T-helper 22 cell (primary cell): ENCODE measurements around the gene MTX2.
"Not testable (repeated sequence)": the region's sequence is repeated elsewhere in the genome, so short reads cannot be mapped to it uniquely, and the experiment has no call there.

Experiments
- DNase-seq: peaks from one replicate; pipeline ENCODE4 v3.0.0-alpha.2; 2020; ENCODE audit warnings: low read depth

MTX2 gene

GRCh38 chr2:176291335-176291734 lies 22.1 kb downstream of the MTX2 start:
- DNase-seq, result no peak

DNA sequence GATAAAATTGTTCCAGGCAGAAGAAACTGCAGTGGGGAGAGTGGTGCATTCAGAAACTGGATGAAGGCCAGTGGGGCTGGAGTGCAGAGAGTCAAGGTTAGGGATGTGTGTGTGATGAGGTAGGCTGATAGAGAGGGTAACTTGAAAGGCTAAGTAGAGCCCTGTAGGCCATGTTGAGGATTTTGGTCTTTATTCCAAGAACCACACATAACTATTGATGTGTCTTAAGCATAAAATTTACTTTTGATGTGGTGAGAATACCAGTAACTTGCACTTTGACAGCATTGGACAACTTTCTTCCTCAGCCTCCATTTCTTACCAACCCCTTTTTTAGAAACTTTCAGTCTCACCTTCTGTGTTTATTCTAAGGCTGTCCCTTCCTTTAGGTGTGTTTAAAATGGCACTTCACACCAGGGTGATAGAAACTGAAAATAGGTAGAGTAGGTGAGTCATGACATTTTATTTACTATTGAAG lies 22.6 kb downstream of the MTX2 start:
- no peak for DNase-seq

DNA sequence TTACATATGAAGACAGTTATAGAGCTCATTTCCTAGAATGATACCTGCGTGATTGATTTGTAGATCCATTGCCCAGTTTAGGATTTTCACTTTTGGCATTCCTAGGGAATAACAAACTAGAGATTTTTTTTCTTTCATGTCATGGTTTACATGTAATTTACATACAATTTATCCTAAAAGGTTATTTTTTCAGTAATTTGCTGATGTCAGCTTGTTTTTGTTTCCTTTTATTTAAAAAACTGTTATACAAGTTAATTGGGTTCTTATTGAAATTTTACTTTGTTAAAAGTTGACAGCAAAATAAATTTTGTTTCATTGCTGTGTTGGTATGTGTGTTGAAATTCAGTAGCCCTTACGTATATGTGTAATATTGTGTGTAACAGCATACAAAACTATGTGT lies 23.4 kb downstream of the MTX2 start:
- no peak for DNase-seq

GRCh38 chr2:176293334-176293733 lies 24.1 kb downstream of the MTX2 start:
- DNase-seq, result no peak

DNA sequence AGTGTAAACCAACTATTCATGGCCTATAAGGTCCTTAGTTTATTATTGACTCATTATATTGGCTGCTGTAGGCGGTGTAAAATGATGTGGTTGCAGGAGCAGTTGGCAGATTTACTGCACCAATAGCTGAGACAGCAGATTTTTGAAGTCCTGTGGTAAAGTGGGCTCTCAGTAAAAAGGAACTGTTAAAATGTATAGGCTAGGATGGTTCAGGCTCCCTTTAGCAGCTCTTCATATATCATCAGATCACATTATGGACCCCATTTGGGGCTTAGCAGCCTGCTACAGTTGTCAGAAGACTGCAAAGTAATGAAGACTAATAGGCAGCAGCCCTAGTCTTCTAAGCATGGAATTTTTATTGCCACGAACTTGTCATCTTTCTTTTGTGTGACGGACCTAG lies 27.8 kb downstream of the MTX2 start:
- DNase-seq, result no peak

DNA sequence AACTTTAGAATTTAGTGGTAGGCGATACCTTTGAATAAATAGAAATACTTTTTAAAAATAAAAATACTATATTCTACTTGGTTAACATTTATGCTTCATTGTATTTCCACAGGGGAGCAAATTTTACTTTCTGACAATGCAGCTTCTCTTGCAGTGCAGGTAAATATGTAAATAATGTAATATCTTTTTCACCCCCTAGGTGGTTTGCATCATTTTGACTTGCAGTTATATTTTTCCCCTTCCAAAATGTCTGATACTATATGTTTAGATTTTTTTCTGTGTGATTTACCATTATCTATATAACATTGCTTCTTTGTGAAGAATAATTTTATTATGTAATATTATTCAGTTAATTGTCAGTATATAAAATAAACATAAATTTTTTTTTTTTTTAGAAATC lies 28.5 kb downstream of the MTX2 start:
- no peak for DNase-seq

DNA sequence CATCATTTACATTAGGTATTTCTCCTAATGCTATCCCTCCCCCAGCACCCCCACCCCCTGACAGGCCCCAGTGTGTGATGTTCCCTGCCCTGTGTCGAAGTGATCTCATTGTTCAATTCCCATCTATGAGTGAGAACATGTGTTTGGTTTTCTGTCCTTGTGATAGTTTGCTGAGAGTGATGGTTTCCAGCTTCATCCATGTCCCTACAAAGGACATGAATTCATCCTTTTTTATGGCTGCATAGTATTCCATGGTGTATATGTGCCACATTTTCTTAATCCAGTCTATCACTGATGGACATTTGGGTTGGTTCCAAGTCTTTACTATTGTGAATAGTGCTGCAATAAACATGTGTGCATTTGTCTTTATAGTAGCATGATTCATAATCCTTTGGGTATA lies 36.8 kb downstream of the MTX2 start:
- not testable (repeated sequence) for DNase-seq

GRCh38 chr2:176317199-176317598 lies 48.0 kb downstream of the MTX2 start:
- no peak for DNase-seq

DNA sequence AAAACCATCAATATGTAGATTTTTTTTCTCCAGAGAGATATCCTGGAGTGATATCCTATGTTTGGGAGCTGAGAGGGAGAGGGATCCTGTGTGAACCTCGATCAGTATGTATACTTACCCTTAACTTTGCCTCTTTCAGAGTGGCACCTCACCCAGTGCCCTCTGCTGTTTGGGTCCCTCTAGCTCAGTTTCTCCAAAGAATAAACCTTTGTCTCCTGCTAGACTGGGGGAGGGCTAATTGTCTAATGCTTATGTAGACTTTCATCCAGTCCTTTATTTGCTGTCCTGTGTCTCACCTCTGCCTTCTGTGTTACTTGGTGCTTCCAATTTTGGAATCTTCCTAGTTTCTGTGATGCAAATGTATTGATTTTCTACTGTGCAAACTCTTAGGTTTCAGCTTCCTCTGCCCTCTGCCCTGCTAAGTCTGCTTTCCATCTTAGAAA lies 48.4 kb downstream of the MTX2 start:
- no peak for DNase-seq

GRCh38 chr2:176321916-176322315 lies 52.7 kb downstream of the MTX2 start:
- no peak for DNase-seq

DNA sequence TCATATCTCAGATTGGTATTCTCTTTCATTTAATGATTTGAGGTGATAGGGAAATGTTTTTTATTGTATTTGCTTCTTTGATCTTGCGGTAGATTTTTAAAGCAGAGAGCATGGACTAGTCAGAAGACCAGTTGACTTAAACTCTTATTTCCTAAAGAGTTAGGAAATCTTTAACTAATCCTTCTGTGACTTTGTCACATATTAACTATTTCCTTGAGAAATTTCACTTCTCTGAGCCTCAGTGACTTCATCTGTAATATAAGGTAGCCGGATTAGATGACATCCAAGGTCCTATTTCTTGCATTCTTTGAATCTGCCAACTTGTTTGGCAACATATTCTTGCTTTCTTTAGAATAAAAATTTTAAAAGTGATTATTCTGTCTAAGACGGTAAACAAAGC lies 55.6 kb downstream of the MTX2 start:
- no peak for DNase-seq

DNA sequence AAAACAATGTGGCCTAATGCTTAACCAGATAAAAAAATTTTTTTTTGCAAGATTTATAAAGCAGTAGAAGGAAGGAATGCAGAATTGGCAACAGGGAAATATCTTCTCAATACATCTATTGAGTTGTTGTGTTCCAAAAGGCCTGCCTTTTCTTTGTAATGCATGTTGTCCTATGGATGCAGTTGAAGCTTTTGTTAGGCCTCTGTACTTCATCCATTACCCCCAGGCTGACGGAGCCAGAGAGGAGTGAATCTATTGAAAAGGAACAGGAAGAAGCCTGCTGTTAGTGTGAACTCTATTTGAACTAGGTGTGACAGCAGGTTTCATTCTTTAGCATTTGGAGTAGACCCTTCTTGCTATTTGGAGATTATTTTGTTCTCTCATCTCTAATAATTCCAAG lies 56.5 kb downstream of the MTX2 start:
- no peak for DNase-seq

GRCh38 chr2:176328149-176328548 lies 58.9 kb downstream of the MTX2 start:
- no peak for DNase-seq

DNA sequence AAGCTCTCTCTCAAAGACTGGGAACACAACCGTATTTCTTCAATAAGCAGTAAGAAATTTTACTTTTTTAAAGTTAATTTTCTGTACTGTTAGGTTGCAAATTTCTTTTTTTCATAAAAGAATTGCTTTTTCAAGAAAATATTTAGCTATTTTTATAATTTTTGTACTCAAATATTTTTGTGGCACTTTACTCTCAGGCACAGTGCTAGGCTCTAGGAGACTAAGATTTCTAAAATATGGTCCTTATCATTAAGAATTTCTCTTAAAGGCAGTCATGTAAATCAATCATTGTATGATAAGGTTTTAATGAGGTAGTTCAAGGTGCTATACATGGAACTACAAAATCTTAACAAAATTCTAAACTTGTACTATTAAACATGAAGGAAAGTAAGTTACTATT lies 61.4 kb downstream of the MTX2 start:
- DNase-seq, result no peak

DNA sequence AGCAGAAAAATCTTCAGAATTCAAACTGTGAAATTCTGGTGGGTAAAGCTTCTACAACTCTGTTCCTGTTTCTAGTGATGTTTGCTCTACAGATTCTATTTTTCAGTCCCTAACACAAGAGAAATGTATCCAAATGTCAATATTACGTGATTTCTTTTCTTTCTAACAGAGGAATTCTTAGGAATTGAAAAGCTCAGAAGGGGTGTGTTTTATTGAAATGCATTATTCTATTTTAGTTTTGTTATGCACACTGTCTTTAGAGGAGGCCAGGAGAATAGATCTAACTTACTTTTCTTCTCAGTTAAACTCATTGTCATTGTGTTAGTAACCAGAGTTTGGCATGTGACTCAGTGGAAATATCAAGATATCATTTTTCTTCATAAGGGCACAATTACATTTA lies 62.4 kb downstream of the MTX2 start:
- DNase-seq, result no peak

DNA sequence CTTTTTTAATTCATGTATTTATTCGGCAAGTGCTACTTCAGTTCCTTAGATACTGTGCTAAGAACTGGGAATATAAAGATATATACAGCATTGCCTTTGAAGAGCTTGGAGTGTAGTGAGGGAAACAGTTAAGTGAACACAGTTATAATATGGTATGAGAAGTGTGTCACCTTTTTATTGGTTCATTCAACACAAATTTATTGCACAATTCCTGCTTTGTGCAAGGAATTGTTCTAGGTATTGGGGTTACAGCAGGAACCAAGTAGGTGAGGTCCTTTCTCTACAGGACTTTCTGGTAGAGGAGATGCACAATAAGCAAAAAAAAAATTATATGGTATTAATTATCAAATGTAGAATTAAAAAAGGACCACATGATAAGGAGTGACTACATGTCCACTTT lies 65.5 kb downstream of the MTX2 start:
- DNase-seq, result no peak

DNA sequence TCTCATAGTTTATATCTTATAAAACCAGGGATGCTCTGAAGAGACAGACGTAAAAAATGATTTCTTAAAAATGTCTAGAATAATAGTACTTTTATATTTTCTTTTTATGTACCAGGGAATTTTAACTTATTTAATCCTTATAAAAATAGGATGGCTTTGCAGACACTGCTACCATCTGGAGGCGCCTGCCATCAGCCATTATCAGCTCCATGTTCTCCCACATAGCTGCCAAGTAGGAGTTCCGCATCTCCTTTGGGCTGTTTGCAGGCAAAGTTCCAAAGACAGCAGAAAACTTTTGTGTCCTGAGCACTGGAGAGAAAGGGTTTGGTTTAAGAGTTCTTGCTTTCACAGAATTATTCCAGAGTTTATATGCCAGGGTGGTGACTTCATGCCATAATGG lies 69.2 kb downstream of the MTX2 start:
- no peak for DNase-seq

- no peak for DNase-seq
Observed at GRCh38 chr2:176339208-176339607, 70.0 kb downstream of the MTX2 start.

DNA sequence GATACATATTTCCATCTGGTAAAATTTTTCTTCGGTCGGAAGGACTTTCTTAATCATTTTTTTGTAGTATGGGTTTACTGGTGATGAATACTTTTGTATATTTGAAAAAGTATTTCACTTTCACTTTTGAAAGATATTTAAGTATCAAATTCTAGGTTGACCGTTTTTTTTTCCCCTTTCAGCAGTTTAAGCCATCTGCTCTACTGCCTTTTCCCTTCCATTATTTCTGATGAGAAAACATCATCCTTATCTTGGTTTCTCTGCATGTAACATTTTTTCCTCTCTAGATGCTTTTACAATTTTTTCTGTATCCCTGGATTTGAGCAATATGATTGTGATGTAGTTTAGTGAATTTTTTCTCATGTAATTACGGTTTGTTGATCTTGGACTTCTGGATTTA lies 87.0 kb downstream of the MTX2 start:
- DNase-seq, result no peak

GRCh38 chr2:176364273-176364977 lies 95.2 kb downstream of the MTX2 start:
- no peak for DNase-seq

DNA sequence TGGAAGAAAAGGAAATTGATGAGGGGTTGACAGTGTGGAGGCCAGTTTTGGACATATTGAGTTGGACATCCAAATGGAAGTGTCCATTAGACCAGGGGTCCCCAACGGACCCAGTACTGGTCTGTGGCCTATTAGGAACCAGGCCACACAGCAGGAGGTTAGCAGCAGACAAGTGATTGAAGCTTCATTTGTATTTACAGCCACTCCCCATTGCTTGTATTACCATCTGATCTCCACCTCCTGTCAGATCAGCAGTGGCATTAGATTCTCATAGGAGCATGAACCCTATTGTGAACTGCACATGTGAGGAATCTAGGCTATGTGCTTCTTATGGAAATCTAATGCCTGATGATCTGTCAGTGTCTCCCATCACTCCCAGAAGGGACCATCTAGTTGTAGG lies 99.1 kb downstream of the MTX2 start:
- no peak for DNase-seq

DNA sequence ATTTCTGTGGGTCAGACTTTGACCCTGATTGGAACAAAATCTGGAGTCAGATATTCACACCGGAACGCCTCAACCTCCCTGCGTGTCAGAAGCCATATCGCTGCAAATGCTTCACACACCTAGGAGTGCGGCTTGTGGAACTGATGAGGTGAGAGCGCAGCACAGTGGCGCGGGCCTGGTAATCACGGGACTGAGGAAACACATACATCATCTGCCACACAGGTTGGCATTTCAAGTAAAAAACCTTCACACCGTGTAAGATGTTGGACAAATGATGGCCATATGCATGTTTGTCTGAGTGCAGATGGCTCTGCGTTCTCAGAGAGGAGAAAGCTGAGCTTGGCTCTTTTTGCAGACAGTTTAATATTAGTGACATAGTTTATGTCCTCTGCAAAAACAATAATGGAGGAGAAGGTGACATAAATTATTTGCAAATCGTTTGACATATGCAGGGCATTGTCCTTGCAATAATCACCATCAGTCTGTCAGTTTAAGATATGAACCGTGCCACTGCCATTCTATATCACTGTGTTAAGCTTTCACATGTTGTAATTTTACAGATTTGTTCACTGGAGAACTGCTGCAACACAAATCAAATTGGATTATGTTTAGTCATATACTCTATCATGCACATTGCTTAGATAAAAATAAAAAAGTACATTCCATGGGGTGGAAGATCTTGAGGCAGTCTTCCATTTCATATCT lies 101.4 kb downstream of the MTX2 start:
- no peak for DNase-seq

GRCh38 chr2:176373155-176373554 lies 103.9 kb downstream of the MTX2 start:
- not testable (repeated sequence) for DNase-seq

GRCh38 chr2:176378323-176378722 lies 109.1 kb downstream of the MTX2 start:
- DNase-seq, result no peak
